Left kidney (tissue), 8 donors: ENCODE measurements around the gene FOXD1. TPM values are rescaled to one million over a fixed set of nuclear protein-coding genes. Genes with fewer than 3 reads are reported as not detected.
A peak's percentile ranks its signal among the peaks of the same experiment; 100 is the strongest.
"Not testable (repeated sequence)": the region's sequence is repeated elsewhere in the genome, so short reads cannot be mapped to it uniquely, and the experiment has no call there.

Source experiments
- DNase-seq: peaks from one replicate; pipeline ENCODE4 v3.0.0-alpha.2; 2013
- long read RNA-seq, 8 donors: transcript quantifications; one replicate each; lab custom pipeline, GENCODE V29; 2026
- polyA plus RNA-seq: library from polyadenylated mRNA; unstranded; fragments of 120-200 nt; gene quantifications from one replicate; pipeline ENCODE4 v1.2.1, GENCODE V29; 2013; ENCODE audit not compliant: insufficient read length

FOXD1 gene
- polyA plus RNA-seq, result 11.1 TPM
- long read RNA-seq, donor 1, transcript FOXD1-202 (1 exons, 2,272 nt), result major isoform, 35 of 35 reads
- long read RNA-seq, donor 1, partial matches to known transcripts, result 0 of 35 reads
- long read RNA-seq, donor 1, other reads (novel, unspliced or antisense), result 0 of 35 reads
- long read RNA-seq, donor 2, transcript FOXD1-202 (1 exons, 2,272 nt), result major isoform, 26 of 27 reads
- long read RNA-seq, donor 2, partial matches to known transcripts, result 0 of 27 reads
- long read RNA-seq, donor 2, other reads (novel, unspliced or antisense), result 0 of 27 reads
- long read RNA-seq, donor 3, transcript FOXD1-202 (1 exons, 2,272 nt), result major isoform, 15 of 15 reads
- long read RNA-seq, donor 3, partial matches to known transcripts, result 0 of 15 reads
- long read RNA-seq, donor 3, other reads (novel, unspliced or antisense), result 0 of 15 reads
- long read RNA-seq, donor 4, transcript FOXD1-202 (1 exons, 2,272 nt), result major isoform, 6 of 6 reads
- long read RNA-seq, donor 4, partial matches to known transcripts, result 0 of 6 reads
- long read RNA-seq, donor 4, other reads (novel, unspliced or antisense), result 0 of 6 reads
- long read RNA-seq, donor 5, transcript FOXD1-202 (1 exons, 2,272 nt), result major isoform, 17 of 17 reads
- long read RNA-seq, donor 5, partial matches to known transcripts, result 0 of 17 reads
- long read RNA-seq, donor 5, other reads (novel, unspliced or antisense), result 0 of 17 reads
- long read RNA-seq, donor 6, transcript FOXD1-202 (1 exons, 2,272 nt), result major isoform, 34 of 35 reads
- long read RNA-seq, donor 6, partial matches to known transcripts, result 0 of 35 reads
- long read RNA-seq, donor 6, other reads (novel, unspliced or antisense), result 0 of 35 reads
- long read RNA-seq, donor 7, transcript FOXD1-202 (1 exons, 2,272 nt), result major isoform, 32 of 33 reads
- long read RNA-seq, donor 7, partial matches to known transcripts, result 0 of 33 reads
- long read RNA-seq, donor 7, other reads (novel, unspliced or antisense), result 0 of 33 reads
- long read RNA-seq, donor 8, transcript FOXD1-202 (1 exons, 2,272 nt), result major isoform, 12 of 12 reads
- long read RNA-seq, donor 8, partial matches to known transcripts, result 0 of 12 reads
- long read RNA-seq, donor 8, other reads (novel, unspliced or antisense), result 0 of 12 reads

- peak; percentile 90 for DNase-seq
These were observed at the start of gene FOXD1 for GRCh38 chr5:73448463-73449136. Gene FOXD1, minus strand, starts transcription at chr5:73448777. Its CDS starts 415 bp downstream, at chr5:73448362.

GRCh38 chr5:73497497-73498056, 49.0 kb upstream of the FOXD1 start:
- DNase-seq, result peak; percentile 31

GRCh38 chr5:73496984-73497457, 48.4 kb upstream of the FOXD1 start:
- DNase-seq, result peak; percentile 73

GRCh38 chr5:73495772-73496335, 47.3 kb upstream of the FOXD1 start:
- no peak for DNase-seq

GRCh38 chr5:73494721-73495120, 46.1 kb upstream of the FOXD1 start:
- DNase-seq, result no peak

GRCh38 chr5:73493421-73493820, 44.8 kb upstream of the FOXD1 start:
- no peak for DNase-seq

GRCh38 chr5:73491155-73491554, 42.6 kb upstream of the FOXD1 start:
- no peak for DNase-seq

GRCh38 chr5:73490088-73490487, 41.5 kb upstream of the FOXD1 start:
- no peak for DNase-seq

GRCh38 chr5:73488806-73489205, 40.2 kb upstream of the FOXD1 start:
- no peak for DNase-seq

GRCh38 chr5:73487815-73488214, 39.2 kb upstream of the FOXD1 start:
- no peak for DNase-seq

GRCh38 chr5:73487257-73487656, 38.7 kb upstream of the FOXD1 start:
- not testable (repeated sequence) for DNase-seq

GRCh38 chr5:73486119-73486899, 37.7 kb upstream of the FOXD1 start:
- no peak for DNase-seq

- no peak for DNase-seq
These were observed 37.1 kb upstream of the FOXD1 start for GRCh38 chr5:73485715-73486114.

- DNase-seq, result no peak
These were observed 35.9 kb upstream of the FOXD1 start for GRCh38 chr5:73484511-73484910.

GRCh38 chr5:73483676-73484075, 35.1 kb upstream of the FOXD1 start:
- no peak for DNase-seq

GRCh38 chr5:73482383-73483136, 34.0 kb upstream of the FOXD1 start:
- no peak for DNase-seq

GRCh38 chr5:73480500-73480899, 31.9 kb upstream of the FOXD1 start:
- no peak for DNase-seq

GRCh38 chr5:73472116-73472515, 23.5 kb upstream of the FOXD1 start:
- no peak for DNase-seq

- DNase-seq, result no peak
These were observed 23.1 kb upstream of the FOXD1 start for GRCh38 chr5:73471654-73472053.
